ENCODE results near the gene FRMPD2. TPM values are rescaled to one million over a fixed set of nuclear protein-coding genes. Genes with fewer than 3 reads are reported as not detected.

FRMPD2 gene
- total and polyA plus RNA-seq, 2 of the 4 experiments (the other 2 are of a cell fraction): 0.18 TPM; not detected in 1

DNA sequence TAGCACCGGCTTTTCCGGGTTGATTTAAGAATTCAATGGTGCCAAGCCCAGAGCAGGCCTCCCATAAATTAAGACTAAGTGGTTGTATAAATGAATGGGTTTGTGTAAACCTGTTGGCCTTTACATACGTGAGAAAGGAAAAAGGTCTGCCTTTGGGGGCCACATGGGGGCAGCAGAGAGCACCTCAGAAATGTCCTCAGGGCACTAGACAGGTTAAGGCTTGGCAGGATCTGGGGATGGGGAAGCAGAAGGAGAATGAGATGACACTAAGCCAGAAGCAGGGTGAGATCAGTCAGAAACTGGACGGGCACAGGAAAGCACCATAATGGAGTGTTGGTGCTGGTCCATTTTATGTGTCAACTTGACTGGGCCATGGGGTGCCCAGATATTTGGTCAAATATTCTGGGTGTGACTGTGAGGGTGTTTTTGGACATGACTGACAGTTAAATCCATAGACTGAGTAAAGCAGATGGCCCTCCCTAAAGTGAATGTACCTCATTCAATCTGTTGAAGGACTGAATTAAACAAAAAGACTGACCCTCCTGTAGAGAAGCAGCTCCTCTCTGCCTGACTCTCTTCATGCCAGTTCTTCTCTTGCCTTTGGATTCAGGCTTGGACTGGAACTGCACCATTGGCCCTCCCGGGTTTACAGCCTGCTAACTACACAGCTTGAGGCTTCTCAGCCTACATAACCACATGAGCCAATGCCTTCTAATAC lies 58.9 kb downstream of the FRMPD2 start:
- Histone ChIP-seq H3K4me2 (ENCODE audit: low read depth, low read length) (no peak overlapping the region), H3K27me3 (ENCODE audit: control insufficient read depth, insufficient read depth, low read length) (peaks cover 9% of the 10 kb centered on the region), H3K9me3 (ENCODE audit: control insufficient read depth, insufficient read depth, low read length) (no peaks in the 10 kb centered on the region), H2BK15ac (ENCODE audit: low read depth, low read length) (no peak overlapping the region), H2AFZ (replicated peaks; ENCODE audit: low read length, poor library complexity) (peak overlapping the region; percentile 39), H4K8ac (ENCODE audit: low read depth in 2 of 2, low read length in 2 of 2) (no peak overlapping the region), H3K9ac (ENCODE audit: low read depth, low read length) (no peak overlapping the region), H3K4me1 (ENCODE audit: control insufficient read depth, insufficient read depth, low read length) (no peaks in the 10 kb centered on the region), H3K4ac (ENCODE audit: low read depth, low read length) (no peak overlapping the region), H2BK120ac (ENCODE audit: low read depth, low read length) (no peak overlapping the region), H2BK5ac (ENCODE audit: low read depth, low read length, poor library complexity, severe bottlenecking) (no peak overlapping the region), H3K56ac (ENCODE audit: extremely low read depth, insufficient read depth, low read length) (no peak overlapping the region), H2BK20ac (ENCODE audit: low read depth, low read length) (no peak overlapping the region), H3K23ac (ENCODE audit: low read depth, low read length) (no peak overlapping the region), H3K4me3 (ENCODE audit: insufficient read depth, low read depth, low read length) (no peak overlapping the region), H3K36me3 (ENCODE audit: control insufficient read depth, insufficient read depth, low read length) (no peaks in the 10 kb centered on the region), H4K91ac (ENCODE audit: insufficient read depth, low read depth, low read length) (no peak overlapping the region), H3K9me1 (ENCODE audit: insufficient read depth, low read length) (no peaks in the 10 kb centered on the region), H4K20me1 (ENCODE audit: insufficient read depth, low read length) (no peaks in the 10 kb centered on the region), H3K27ac (ENCODE audit: insufficient read depth, low read length) (no peak overlapping the region), H3K14ac (replicated peaks; ENCODE audit: low read depth, low read length) (no peak overlapping the region), H2AK5ac (ENCODE audit: low read depth, low read length) (no peak overlapping the region), H3K79me1 (ENCODE audit: low read depth in 1 of 2, low read length in 2 of 2) (no peaks in the 10 kb centered on the region), H2AK9ac (replicated peaks; ENCODE audit: low read depth, low read length, poor library complexity) (no peak overlapping the region), H3K18ac (ENCODE audit: low read depth, low read length) (no peak overlapping the region), H4K5ac (ENCODE audit: low read depth, low read length) (no peak overlapping the region)
- no CpG with 5 or more reads among the region's 5 CpGs for WGBS, 2 experiments (ENCODE audit: extremely low coverage in 2 of 2, insufficient read length in 1 of 2)
- DNase-seq (peak; percentile 20), ATAC-seq (ENCODE audit: low read depth) (peak; percentile 49)
- no TSS peak for BruUV-seq (replicated peaks)
- POLR2A ChIA-PET (ENCODE audit: unreplicated experiment): no interaction called here
- in situ Hi-C loops (cut with MboI; ENCODE audit: low sequenced_read_pairs) (loop anchor here (25.0 kb wide), 1 partner anchor 297 kb away; no protein-coding TSS in a partner anchor), intact Hi-C loops (cut with micrococcal nuclease) (loop anchor here (2.0 kb wide), 1 partner anchor 295 kb away; no protein-coding TSS in a partner anchor), dilution Hi-C loops (cut with HindIII; ENCODE audit: low sequenced_read_pairs, unreplicated experiment) (no loop called here)
- CTCF ChIA-PET: interaction anchor here (1.0 kb wide), 1 partner anchor 12 kb away, joined by 3 read pairs; no protein-coding TSS in a partner anchor
- TF ChIP-seq SMC3 (IDR thresholded peaks at IDR 0.05; ENCODE audit: low read depth, low read length) (peak; percentile 48), CEBPB (IDR thresholded peaks at IDR 0.05; ENCODE audit: low read depth, low read length) (no peak), NFE2L2 (IDR thresholded peaks at IDR 0.05; ENCODE audit: low read depth, low read length) (no peak), RCOR1 (IDR thresholded peaks at IDR 0.05; ENCODE audit: insufficient replicate concordance, low read length) (no peak), RAD21 (IDR thresholded peaks at IDR 0.05; ENCODE audit: low read length) (peak; percentile 51)
- TF ChIP-seq, protein P1, sequence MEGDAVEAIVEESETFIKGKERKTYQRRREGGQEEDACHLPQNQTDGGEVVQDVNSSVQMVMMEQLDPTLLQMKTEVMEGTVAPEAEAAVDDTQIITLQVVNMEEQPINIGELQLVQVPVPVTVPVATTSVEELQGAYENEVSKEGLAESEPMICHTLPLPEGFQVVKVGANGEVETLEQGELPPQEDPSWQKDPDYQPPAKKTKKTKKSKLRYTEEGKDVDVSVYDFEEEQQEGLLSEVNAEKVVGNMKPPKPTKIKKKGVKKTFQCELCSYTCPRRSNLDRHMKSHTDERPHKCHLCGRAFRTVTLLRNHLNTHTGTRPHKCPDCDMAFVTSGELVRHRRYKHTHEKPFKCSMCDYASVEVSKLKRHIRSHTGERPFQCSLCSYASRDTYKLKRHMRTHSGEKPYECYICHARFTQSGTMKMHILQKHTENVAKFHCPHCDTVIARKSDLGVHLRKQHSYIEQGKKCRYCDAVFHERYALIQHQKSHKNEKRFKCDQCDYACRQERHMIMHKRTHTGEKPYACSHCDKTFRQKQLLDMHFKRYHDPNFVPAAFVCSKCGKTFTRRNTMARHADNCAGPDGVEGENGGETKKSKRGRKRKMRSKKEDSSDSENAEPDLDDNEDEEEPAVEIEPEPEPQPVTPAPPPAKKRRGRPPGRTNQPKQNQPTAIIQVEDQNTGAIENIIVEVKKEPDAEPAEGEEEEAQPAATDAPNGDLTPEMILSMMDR (conservative IDR thresholded peaks at IDR 0.05; ENCODE audit: low read depth, low read length): peak; percentile 58
